Measurements from ENCODE around the gene ORC5.

The ORC5 gene

DNA sequence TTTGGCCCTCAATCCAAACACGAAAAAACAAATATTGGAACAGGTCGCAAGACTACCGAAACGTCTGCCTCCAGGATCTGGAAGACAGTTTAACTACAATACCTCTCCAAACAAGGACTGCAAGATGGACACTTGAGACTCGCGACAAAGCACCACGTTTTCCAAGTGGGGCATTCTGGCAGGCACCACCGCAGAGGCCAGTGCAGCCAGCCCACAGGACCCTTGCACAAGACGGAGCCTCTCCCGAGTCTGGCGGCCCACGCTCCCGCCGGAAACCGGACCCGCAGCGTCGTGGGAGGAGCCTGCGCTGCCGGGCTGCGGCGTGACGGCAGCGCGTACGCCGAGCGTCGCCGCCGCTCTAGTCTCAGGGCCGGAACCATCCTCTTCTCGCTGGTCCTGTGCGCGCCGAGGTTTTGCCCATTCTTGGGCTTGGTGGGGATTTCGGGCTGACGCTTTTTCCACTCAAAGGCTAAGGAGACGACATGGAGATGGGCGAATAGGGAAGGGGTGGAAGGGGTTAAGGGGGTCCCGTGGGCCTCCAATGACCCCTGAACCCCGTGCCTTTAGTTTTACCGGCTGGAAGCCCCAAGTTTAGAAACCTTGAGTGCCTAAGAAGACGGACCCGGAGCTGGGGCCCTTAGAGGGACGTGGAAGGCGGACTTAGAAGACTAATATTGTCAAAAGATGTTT is at the start of gene ORC5:
Gene ORC5 (minus strand): TSS at position 283 of the 690 bp plus-strand sequence. CDS start 109 bp downstream, at position 174.
- TF ChIP-seq MYC (IDR thresholded peaks at IDR 0.05; ENCODE audit: low read depth, low read length): peak; percentile 59
- TF ChIP-seq MAX (IDR thresholded peaks at IDR 0.05; ENCODE audit: low read depth, low read length): peak; percentile 33
- TF ChIP-seq POLR2A (IDR thresholded peaks at IDR 0.05; ENCODE audit: extremely low read depth, insufficient read length): peak; percentile 96
- TF ChIP-seq CTCF (IDR thresholded peaks at IDR 0.05; ENCODE audit: low read depth, low read length): no peak
- H3K4me3 ChIP-seq (ENCODE audit: low read depth, low read length): peak within 1 kb of the TSS; percentile 86
- peak; percentile 95 for DNase-seq (ENCODE audit: low read depth)

GRCh38 chr7:104255616-104256015 is 47.8 kb upstream of the ORC5 start:
- no peak for DNase-seq (ENCODE audit: low read depth)
- H3K4me3 ChIP-seq (ENCODE audit: low read depth, low read length): no peak overlapping the region
- TF ChIP-seq POLR2A (IDR thresholded peaks at IDR 0.05; ENCODE audit: extremely low read depth, insufficient read length) (no peak), MAX (IDR thresholded peaks at IDR 0.05; ENCODE audit: low read depth, low read length) (no peak), MYC (IDR thresholded peaks at IDR 0.05; ENCODE audit: low read depth, low read length) (no peak), CTCF (IDR thresholded peaks at IDR 0.05; ENCODE audit: low read depth, low read length) (no peak)

DNA sequence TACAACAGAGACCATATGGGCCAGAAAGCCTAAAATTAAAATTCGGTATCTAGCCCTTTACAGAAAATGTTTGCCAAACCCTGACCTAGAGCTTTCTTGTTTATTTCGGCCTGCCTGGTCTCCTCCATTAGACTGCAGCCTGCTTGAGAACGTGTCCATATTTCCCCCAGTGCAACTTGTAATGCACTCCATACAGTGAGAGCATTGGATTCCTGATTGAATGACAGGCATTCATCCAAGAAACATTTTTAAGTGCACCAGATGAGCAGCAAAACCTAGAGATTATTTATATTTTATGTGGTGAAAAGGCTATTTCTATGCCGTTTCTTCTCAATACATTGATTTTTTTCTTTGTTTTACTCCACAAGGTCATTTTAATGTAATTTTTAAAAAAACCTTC is 47.4 kb upstream of the ORC5 start:
- no peak overlapping the region for H3K4me3 ChIP-seq (ENCODE audit: low read depth, low read length)
- DNase-seq (ENCODE audit: low read depth): no peak
- no peak for TF ChIP-seq POLR2A (IDR thresholded peaks at IDR 0.05; ENCODE audit: extremely low read depth, insufficient read length)
- TF ChIP-seq MYC (IDR thresholded peaks at IDR 0.05; ENCODE audit: low read depth, low read length): no peak
- no peak for TF ChIP-seq MAX (IDR thresholded peaks at IDR 0.05; ENCODE audit: low read depth, low read length)
- TF ChIP-seq CTCF (IDR thresholded peaks at IDR 0.05; ENCODE audit: low read depth, low read length): no peak

GRCh38 chr7:104254696-104255095 is 46.9 kb upstream of the ORC5 start:
- H3K4me3 ChIP-seq (ENCODE audit: low read depth, low read length): no peak overlapping the region
- TF ChIP-seq POLR2A (IDR thresholded peaks at IDR 0.05; ENCODE audit: extremely low read depth, insufficient read length): no peak
- TF ChIP-seq CTCF (IDR thresholded peaks at IDR 0.05; ENCODE audit: low read depth, low read length): no peak
- TF ChIP-seq MYC (IDR thresholded peaks at IDR 0.05; ENCODE audit: low read depth, low read length): no peak
- no peak for TF ChIP-seq MAX (IDR thresholded peaks at IDR 0.05; ENCODE audit: low read depth, low read length)
- no peak for DNase-seq (ENCODE audit: low read depth)

GRCh38 chr7:104252409-104253134 is 44.8 kb upstream of the ORC5 start:
- TF ChIP-seq POLR2A (IDR thresholded peaks at IDR 0.05; ENCODE audit: extremely low read depth, insufficient read length): no peak
- TF ChIP-seq MAX (IDR thresholded peaks at IDR 0.05; ENCODE audit: low read depth, low read length): no peak
- peak; percentile 25 for TF ChIP-seq CTCF (IDR thresholded peaks at IDR 0.05; ENCODE audit: low read depth, low read length)
- no peak for TF ChIP-seq MYC (IDR thresholded peaks at IDR 0.05; ENCODE audit: low read depth, low read length)
- no peak overlapping the region for H3K4me3 ChIP-seq (ENCODE audit: low read depth, low read length)
- peak; percentile 25 for DNase-seq (ENCODE audit: low read depth)
